ENCODE data around the gene LRRK2.
"Not testable (repeated sequence)": the region's sequence is repeated elsewhere in the genome, so short reads cannot be mapped to it uniquely, and the experiment has no call there.

Gene LRRK2

GRCh38 chr12:40212566-40212965, 12.2 kb upstream of the LRRK2 start:
- DNase-seq (ENCODE audit: low read depth in 2 of 2) = no peak

- DNase-seq (ENCODE audit: low read depth in 2 of 2) = no peak
These were observed 8.8 kb upstream of the LRRK2 start for GRCh38 chr12:40215982-40216381.

GRCh38 chr12:40216516-40217288, 8.1 kb upstream of the LRRK2 start:
- DNase-seq (ENCODE audit: low read depth in 2 of 2) = no peak

GRCh38 chr12:40219760-40220159, 5.0 kb upstream of the LRRK2 start:
- no peak for DNase-seq (ENCODE audit: low read depth in 2 of 2)

GRCh38 chr12:40222247-40222646, 2.5 kb upstream of the LRRK2 start:
- no peak for DNase-seq (ENCODE audit: low read depth in 2 of 2)

- DNase-seq (ENCODE audit: low read depth in 2 of 2) = no peak
These were observed 1.2 kb upstream of the LRRK2 start for GRCh38 chr12:40223646-40224045.

GRCh38 chr12:40225337-40225983, 663 bp downstream of the LRRK2 start:
- DNase-seq (ENCODE audit: low read depth in 2 of 2) = no peak

GRCh38 chr12:40225984-40226602, 1.3 kb downstream of the LRRK2 start:
- DNase-seq (ENCODE audit: low read depth in 2 of 2) = no peak

- DNase-seq (ENCODE audit: low read depth in 2 of 2) = no peak
These were observed 1.9 kb downstream of the LRRK2 start for GRCh38 chr12:40226705-40227104.

- DNase-seq (ENCODE audit: low read depth in 2 of 2) = no peak
These were observed 2.6 kb downstream of the LRRK2 start for GRCh38 chr12:40227447-40227846.

- DNase-seq (ENCODE audit: low read depth in 2 of 2) = no peak
These were observed 3.9 kb downstream of the LRRK2 start for GRCh38 chr12:40228727-40229126.

- DNase-seq (ENCODE audit: low read depth in 2 of 2) = no peak
These were observed 5.2 kb downstream of the LRRK2 start for GRCh38 chr12:40229690-40230651.

- no peak for DNase-seq (ENCODE audit: low read depth in 2 of 2)
These were observed 7.8 kb downstream of the LRRK2 start for GRCh38 chr12:40232602-40233001.

GRCh38 chr12:40233741-40234367, 9.1 kb downstream of the LRRK2 start:
- no peak for DNase-seq (ENCODE audit: low read depth in 2 of 2)

GRCh38 chr12:40236357-40236850, 11.6 kb downstream of the LRRK2 start:
- DNase-seq (ENCODE audit: low read depth in 2 of 2) = no peak

- DNase-seq (ENCODE audit: low read depth in 2 of 2) = no peak
These were observed 13.6 kb downstream of the LRRK2 start for GRCh38 chr12:40238266-40238902.

GRCh38 chr12:40238979-40239378, 14.2 kb downstream of the LRRK2 start:
- DNase-seq (ENCODE audit: low read depth in 2 of 2) = no peak

- DNase-seq (ENCODE audit: low read depth in 2 of 2) = no peak
These were observed 16.0 kb downstream of the LRRK2 start for GRCh38 chr12:40240779-40241178.

- no peak for DNase-seq (ENCODE audit: low read depth in 2 of 2)
These were observed 16.9 kb downstream of the LRRK2 start for GRCh38 chr12:40241741-40242140.

GRCh38 chr12:40244526-40245156, 19.8 kb downstream of the LRRK2 start:
- DNase-seq (ENCODE audit: low read depth in 2 of 2) = not testable (repeated sequence)
